T-helper 1 cell (primary cell): ENCODE data around the gene TMEM131.
"Not testable (repeated sequence)": the region's sequence is repeated elsewhere in the genome, so short reads cannot be mapped to it uniquely, and the experiment has no call there.

Experiments
- DNase-seq, 5 donors: peaks; one replicate each; pipeline ENCODE4 v3.0.0-alpha.2; 2012 to 2020
- total RNA-seq, 4 donors: gene quantifications; one replicate each; lab custom pipeline; 2026; lab: John Stamatoyannopoulos, UW

TMEM131 gene
- total RNA-seq: 57.0 to 75.8 (median 71.1) reads per million in 4 donors

DNA sequence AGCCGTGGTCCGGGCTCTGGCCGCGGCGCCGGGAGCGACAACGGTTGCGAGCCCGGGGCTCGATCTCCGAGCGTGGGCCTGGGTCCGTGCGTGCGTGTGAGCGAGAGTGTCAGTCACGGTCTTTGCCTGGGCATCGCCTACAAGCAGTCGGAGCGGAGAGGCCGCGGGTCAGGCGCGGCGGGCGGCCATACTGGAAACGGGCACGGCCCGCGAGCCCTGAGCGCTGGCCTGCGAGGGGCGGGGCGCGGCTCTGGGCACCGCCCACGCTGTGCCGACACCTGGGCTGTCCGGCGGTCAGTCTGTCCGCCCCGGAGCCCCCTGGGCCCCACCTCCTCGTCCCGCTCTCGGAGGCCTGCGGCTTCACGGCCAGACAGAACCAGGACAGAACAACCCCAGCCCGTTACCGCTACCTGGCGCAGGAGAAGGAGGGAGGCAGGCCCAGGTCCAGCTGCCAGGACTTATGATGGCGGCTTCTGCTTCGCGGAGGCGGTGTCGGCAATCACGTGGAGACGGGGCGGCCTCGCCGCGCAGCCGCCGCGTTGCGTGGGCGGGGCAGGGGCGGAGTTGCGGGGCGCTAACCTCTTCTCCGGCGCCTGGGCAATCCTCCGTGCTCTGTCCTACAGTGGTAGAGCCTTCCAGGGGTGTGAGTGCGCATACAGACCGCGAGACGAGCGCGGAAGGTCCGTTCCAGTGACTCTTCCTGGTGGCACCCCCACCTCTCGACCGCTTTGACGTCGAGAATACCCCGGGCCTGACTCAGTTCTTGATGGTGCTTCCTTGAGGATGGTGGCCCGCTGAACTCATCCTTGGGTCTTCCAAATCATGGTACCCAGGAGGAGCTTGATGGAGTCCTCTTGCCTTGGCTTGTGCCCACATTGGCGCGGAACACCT lies at the start of gene TMEM131:
TSS of gene TMEM131 (minus strand) at position 215 of the 891 bp plus-strand sequence. CDS start 286 bp downstream, outside the sequence.
- DNase-seq: peak; percentile 84 to 96 (median 91)

- not testable (repeated sequence) for DNase-seq
Measured at GRCh38 chr2:98044730-98045129, 49.0 kb upstream of the TMEM131 start.

DNA sequence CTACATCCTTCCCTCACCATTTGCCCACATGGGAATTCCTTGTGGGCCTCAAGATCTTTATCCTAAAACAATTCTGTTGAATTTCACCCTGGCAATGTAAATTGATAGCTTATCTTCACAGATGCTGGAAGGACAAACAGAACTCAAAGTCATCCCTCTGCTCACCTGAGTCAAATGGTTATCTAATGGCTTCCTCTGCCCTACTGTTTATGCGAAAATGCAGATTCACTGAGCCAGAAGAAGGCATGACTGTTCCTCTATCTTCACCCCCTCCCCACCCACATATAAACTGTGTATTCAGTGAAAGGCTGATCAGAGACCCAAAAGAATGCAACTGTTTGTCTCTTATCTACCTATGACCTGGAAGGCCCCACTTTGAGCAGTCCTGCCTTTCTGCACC lies 47.4 kb upstream of the TMEM131 start:
- no peak for DNase-seq

DNA sequence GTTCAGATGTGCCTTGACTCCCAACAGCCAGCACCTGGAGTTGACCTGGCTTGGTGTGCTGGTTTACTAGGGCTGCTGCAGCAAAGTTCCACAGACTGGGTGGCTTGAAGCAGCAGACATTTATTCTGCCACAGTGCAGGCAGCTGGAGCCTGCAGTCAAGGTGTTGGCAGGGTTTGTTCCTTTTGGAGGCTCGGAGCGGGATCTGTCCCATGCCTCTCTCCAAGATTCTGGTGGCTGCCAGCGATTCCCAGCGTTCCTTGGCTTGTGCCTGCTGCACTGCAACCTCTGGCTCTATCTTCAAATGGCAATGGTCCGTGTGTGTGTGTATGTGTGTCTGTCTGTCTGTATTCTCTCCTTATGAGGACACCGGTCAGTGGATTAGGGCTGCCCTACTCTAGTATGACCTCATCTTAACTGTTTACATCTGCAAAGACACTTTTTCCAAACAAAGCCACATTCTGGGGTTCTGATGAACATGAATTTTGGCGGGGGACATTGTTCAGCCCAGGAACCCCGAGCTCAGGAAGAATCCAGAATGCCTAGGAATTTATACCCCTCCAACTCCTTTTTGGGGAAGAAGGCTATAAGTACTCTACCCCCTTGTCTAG lies 44.7 kb upstream of the TMEM131 start:
- DNase-seq: no peak

GRCh38 chr2:98039085-98039756 lies 43.5 kb upstream of the TMEM131 start:
- DNase-seq: no peak

DNA sequence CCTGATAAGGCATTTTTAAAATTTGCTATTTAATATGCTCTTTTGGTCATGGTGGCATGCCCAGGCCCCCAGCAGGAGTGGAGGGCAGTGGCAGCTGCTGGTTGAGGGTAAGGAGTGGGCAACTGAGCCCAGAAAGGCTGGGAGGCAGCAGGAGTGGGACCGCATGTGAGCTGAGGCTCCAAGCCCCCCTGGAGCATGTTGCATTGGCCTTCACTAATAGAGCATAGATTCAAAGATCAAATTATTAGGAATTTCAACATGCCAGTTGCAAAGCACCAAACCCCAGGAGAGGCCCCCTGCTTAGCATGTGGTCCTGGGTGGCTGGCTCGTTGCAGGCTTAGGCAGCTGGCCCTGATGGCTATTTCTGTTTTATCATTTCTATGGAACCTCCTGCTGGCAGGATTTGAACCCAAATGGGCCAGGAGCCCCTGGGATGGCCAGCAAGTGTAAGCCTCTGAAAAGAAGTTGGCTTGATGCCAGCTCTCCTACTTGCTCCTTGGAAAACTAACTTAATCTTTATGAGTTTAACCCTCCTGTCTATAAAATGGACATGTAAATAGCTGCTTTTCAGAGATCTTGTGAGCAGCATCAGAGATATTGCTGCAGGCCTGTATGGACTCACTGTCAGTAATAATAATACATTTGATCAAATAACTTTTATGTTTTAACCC lies 42.1 kb upstream of the TMEM131 start:
- no peak for DNase-seq

GRCh38 chr2:98037206-98037605 lies 41.5 kb upstream of the TMEM131 start:
- no peak for DNase-seq

DNA sequence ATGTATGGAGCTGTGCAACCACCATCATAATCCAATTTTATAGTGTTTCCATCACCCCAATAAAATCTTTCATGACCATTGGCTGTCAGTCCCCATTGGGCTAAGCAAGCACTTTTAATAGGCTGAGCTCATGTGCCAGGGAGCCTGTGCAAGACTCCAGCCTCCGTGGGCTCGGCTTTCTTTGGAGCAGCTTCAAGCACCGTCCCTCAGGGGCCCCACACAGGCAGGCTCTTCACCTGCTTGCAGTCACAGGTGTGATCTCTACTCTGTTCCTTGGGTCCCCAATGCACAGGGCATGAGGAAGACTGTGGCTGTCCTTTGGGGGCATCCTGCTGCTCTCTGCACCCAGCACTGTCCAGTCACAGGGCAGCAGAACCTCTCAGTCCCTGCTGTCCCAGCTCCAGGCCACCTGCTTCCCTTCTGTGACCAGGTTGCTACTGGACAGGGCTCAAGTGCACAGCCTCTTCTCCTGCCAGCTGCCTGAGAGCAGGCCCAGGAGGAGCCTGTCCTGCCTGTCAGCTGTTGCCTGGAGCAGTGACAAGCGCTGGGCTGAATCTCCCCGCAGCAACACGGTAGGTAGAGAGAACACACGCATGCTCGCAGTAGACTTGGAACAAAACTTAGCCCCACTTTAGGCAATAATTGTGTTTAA lies 40.7 kb upstream of the TMEM131 start:
- no peak for DNase-seq

DNA sequence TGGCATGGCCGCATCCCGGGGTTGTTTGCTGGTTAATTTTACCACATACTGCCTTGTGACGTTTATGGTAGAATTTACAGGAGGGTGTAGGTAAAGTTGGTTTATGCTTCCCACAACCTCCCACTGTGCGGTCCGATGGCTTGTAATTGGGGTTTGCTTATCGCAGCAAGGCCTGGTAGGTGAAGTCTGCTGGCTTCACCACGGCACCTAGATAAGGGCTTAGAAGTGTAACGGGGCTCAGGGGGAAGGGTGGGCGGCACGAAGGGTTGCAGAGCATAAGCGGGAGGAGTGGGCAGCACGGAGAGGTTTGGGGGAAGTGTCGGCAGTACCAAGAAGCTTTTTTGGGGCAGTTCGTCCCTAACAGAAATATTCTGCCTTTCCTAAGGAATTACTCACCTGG lies 39.0 kb upstream of the TMEM131 start:
- no peak for DNase-seq

- no peak for DNase-seq
Measured at GRCh38 chr2:98032086-98032485, 36.3 kb upstream of the TMEM131 start.

DNA sequence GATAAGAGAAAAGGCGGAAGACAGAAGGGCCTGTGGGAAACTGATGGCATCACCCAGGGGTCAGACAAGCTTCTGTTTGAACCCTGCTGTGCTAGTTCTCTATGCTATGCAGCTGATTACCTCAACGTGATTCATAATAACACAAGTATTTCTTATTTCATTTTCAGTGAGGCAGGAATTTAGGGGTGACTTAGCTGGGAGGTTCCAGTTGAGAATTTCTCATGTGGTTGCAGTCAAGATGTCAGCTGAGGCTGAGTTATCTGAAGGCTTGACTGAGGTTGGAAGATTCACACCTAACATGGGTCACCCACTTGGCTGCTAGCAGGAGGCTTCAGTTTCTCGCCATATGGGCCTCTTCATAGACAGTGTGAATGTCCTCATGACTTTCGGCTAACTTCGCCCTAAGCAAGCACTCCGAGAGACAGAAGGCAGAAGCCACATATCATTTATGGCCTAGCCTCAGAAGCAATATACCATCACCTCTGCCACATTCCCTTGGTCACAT lies 34.0 kb upstream of the TMEM131 start:
- no peak for DNase-seq

DNA sequence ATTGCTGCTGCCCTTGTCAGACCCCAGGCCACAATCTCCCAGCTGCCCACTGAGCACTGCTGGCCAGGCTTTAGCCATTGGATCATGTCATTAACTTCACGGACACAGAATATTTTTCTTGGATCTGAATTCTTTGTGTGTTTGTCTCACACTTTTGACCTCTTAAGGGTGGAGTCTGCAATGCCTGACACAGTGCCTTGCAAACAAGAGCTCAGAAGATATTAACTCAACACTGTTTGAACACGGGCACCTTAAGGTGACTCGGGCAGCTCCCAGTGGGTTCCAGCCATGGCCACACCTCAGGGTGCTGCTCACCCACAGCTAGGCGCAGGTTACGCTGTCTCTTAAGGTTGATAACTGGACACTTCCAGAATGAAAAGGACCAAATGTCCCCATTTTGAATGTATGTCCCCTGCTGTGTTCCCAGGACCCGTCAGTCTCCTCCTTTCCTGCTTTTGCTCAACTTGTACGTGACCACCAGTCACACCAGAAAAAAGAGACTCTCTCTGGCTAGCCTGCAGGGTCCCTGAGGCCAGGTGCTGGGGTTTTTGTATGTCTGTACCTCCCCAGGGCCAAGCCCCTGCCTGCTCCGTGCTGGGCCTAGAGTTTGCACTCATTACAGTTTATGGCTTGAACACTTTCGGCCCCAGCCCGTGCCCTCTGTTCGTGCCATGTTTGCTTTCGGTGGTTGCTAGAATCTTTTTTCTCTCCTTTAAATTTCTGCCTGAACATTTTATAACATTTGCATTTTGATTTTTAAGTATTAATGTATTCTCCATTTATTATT lies 33.4 kb upstream of the TMEM131 start:
- no peak for DNase-seq

DNA sequence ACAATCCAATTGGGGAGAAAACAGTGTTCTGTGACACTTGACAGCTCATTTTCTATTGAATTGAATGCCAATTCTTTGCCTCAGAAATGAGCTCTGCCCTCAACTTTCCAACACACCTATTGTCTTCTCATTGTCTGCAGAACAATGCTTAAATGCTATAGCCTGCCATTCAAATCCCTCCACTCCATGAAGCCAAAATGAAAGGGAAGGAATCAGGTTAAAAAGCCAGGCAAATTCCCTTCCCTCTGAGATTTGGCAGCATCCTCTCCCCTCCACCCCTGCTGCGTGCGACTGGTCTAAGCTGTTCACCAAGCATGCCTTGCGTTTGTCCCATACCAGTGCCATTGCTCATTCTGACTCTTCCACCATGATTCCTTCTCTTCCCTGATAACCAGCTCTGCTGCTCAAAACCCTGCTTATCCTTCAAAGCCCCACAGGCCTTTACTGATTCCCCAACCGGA lies 32.4 kb upstream of the TMEM131 start:
- DNase-seq: no peak

DNA sequence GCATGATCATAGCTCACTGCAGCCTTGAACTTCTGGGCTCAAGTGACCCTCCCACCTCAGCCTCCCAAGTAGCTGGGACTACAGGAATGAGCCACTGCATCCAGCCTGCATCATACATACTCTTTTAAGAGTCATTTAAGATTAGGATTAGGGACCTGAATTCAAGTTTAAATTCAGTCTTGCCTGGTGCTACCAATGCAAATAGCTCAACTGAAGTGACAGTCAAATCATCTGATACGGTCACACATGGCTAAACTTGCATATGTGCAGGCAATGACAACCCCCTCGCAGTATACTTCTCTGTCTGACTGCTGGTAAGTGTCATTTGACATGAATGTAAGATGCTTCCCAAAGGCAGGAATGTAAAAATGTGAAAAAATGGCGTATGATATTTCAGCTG lies 31.8 kb upstream of the TMEM131 start:
- no peak for DNase-seq

DNA sequence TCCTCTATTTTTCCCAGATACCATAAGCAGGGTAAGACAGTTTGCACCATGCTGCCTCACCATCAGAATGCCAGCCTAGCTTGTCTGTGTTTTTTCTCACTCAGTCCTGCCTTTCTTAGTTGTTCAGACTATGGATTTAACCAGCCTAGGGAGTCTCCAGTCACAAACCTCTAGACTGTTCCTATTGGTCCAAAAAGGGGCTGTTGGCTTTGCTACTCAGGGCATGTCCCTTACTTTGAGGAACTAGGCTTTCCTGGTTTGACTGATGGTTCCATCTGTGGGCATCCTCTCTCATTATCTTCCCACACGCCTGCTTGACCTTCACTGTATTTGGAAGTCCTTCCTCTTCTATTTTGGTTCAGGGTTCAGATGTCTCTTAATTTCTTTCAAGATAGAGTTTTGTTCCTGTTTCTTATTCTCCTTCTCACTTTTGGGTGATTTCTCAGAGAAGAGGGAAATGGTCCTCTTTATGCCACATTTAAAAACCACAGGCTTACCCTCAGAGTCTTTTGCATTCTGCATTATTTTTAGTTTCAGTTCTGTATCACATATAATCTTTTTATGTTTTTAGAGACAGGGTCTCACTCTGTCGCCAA lies 31.3 kb upstream of the TMEM131 start:
- no peak for DNase-seq

DNA sequence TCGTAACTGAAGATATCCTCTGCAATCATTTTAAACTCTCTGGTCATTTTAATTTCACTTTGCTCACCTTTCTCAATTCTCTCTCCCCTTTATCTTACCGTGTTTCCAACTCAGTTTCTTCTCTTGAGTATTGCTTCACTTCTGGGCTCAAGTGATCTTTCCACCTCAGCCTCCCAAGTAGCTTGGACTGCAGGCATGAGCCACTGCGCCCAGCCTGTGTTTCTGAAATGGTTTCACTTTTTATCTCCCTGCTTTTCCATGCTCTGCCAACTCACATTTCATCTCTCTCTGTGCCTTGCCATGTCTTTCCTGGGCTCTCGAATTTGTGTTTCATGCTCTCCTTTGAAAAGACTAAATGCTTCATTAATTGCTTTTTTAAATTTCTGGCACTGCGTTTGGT lies 30.5 kb upstream of the TMEM131 start:
- DNase-seq: no peak

DNA sequence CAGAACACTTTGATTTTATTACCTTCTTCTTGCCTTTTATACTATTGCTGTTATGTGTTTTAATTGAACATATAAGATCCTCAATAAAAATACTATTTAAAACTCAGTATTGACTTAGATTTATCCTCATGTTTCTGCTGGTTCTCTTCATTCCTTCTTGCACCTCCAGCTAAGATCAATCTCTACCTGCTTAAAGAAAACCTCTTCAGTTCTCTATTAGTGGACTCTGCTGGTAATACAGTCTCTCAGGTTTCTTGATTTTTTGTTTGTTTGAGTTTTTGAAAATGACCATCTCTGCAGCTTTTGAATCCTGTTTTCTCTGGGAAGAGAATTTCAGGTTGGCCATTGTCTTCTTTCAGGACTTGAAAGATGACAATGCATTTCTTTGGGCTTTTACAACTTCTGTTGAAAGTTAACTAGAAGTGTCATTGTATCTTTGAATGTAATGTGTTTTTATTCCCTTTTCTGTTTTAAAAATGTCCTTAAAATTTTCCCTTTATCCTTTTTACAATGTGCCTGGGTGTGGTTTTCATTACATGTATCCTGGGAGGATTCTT lies 29.8 kb upstream of the TMEM131 start:
- no peak for DNase-seq

DNA sequence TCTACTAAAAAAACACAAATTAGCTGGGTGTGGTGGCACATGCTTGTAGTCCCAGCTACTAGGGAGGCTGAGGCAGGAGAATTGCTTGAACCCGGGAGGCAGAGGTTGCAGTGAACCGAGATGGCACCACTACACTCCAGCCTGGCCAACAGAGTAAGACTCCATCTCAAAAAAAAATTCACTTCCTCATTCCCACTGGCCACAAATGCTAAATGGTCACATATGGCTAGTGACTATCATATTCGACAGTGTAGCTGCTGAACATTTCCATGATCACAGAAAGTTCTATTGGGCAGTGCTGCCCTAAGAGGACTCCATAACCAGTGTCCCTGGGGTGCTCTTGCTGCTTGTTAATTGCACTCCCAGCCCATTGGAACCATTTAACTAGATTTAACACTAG lies 26.3 kb upstream of the TMEM131 start:
- DNase-seq: not testable (repeated sequence)

- DNase-seq: no peak
Measured at GRCh38 chr2:98020992-98021713, 25.4 kb upstream of the TMEM131 start.

DNA sequence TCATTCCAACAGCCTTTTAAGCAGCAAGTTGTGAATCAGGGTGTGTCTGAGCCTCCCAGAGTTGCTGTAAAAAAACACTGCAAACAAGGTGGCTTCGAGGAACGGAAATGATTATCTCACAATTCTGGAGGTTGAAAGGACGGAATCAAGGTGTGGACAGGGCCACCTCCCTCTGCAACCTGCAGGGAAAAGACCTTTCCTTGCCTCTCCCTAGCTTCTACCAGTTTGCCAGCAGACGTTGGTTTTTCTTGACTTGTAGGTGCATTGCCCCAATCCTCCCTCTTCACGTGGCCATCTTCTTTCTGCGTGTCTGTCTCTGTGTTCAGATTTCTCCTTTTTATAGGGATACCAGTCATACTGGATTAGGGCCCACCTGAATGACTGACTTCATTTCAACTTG lies 24.8 kb upstream of the TMEM131 start:
- no peak for DNase-seq
